ENCODE measurements around the gene AQP6. TPM values are rescaled to one million over a fixed set of nuclear protein-coding genes. Genes with fewer than 3 reads are reported as not detected.
A peak's percentile ranks its signal among the peaks of the same experiment; 100 is the strongest.

Gene AQP6
- total RNA-seq, 2 donors from 2014 or later: 0.40 TPM; not detected in 1

DNA sequence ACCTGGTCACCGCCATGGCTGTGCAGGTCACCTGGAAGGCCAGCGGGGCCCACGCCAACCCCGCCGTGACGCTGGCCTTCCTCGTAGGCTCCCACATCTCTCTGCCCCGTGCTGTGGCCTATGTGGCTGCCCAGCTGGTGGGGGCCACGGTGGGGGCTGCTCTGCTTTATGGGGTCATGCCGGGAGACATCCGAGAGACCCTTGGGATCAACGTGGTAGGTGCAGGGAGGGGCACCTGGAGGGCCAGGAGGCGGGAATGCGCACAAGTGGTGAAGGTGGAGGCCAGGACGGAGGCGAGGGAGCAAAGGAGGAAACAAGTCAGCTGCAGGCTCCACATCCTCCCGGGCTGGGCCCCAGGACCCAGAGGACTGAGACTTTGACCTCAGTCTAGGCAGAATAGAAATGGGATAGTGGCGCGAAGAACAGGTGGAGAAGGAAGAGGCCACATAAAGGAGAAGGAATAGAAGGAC is 649 bp downstream of the AQP6 start:
- TF ChIP-seq POLR2AphosphoS5 (IDR thresholded peaks at IDR 0.05) (no peak), POLR2A (IDR thresholded peaks at IDR 0.05) (no peak), CTCF (IDR thresholded peaks at IDR 0.05) (no peak)
- WGBS: 84% methylated on average over 19 of the region's 19 CpGs
- Histone ChIP-seq H3K4me3 (no peak overlapping the region), H3K27me3 (replicated peaks; ENCODE audit: insufficient read depth) (no peaks in the 10 kb centered on the region), H3K36me3 (no peaks in the 10 kb centered on the region), H3K27ac (no peak overlapping the region), H3K9me3 (no peaks in the 10 kb centered on the region), H3K4me1 (replicated peaks) (no peaks in the 10 kb centered on the region)
- intact Hi-C loops (cut with DNase I): loop anchor here (5.0 kb wide), 1 partner anchor 44 kb away; no protein-coding TSS in a partner anchor
- no peak for DNase-seq (ENCODE audit: low spot score)

DNA sequence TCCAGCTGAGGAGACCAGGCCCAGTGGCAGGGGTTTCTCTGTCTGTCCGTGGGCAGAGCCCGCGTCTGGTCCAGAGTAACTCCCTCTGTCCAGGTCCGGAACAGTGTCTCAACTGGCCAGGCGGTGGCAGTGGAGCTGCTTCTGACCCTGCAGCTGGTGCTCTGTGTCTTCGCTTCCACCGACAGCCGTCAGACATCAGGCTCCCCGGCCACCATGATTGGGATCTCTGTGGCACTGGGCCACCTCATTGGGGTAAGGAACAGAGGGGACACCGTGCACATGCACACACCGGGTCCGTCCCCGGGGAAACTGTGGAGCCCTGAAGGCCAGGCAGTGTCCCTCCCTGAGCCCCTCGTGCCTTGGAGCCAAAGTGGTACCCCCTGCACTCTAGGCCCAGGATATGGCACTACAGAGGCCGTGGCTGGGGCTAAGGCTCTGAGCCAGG is 1.5 kb downstream of the AQP6 start:
- 57% methylated on average over 14 of the region's 15 CpGs for WGBS
- no peak for TF ChIP-seq POLR2AphosphoS5 (IDR thresholded peaks at IDR 0.05)
- TF ChIP-seq POLR2A (IDR thresholded peaks at IDR 0.05): no peak
- TF ChIP-seq CTCF (IDR thresholded peaks at IDR 0.05): peak in 2 of 4 experiments; percentile 35 to 51
- DNase-seq (ENCODE audit: low spot score): no peak
- Histone ChIP-seq H3K4me1 (replicated peaks) (no peaks in the 10 kb centered on the region), H3K4me3 (no peak overlapping the region), H3K36me3 (no peaks in the 10 kb centered on the region), H3K9me3 (no peaks in the 10 kb centered on the region), H3K27me3 (replicated peaks; ENCODE audit: insufficient read depth) (no peaks in the 10 kb centered on the region), H3K27ac (no peak overlapping the region)
- intact Hi-C loops (cut with DNase I): loop anchor here (5.0 kb wide), 1 partner anchor 43 kb away; no protein-coding TSS in a partner anchor

DNA sequence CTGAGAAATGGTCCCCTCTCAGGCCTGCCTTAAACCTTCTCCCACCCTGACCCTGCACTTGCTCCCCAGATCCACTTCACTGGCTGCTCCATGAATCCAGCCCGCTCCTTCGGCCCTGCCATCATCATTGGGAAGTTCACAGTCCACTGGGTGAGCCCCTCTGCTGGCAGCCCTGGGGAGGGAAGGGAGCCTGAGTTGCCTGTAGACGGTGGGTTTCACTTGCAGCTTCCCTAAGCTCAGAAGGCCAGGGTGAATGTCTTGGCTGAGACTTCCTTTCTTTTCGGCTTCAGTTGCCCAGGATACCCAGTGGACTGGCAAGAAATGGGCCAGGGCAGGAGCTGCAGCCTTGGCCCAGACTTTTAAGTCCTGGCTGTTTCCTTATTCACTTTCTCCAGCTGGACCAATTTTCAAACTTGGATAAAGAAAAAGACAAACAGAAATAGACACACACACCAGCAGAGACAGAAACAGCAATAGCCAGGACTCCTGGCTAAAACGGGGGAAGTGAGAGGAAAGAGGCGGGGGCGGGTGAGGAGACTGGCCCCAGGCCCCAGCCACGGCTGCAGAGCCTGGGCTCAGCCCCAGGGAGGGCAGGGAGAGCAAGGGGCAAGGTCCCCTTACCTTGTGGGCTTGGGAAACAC is 2.0 kb downstream of the AQP6 start:
- intact Hi-C loops (cut with DNase I): loop anchor here (5.0 kb wide), 1 partner anchor 43 kb away; no protein-coding TSS in a partner anchor
- Histone ChIP-seq H3K9me3 (no peaks in the 10 kb centered on the region), H3K27ac (peak overlapping the region in 1 of 2 donors; percentile 36), H3K4me1 (replicated peaks) (no peaks in the 10 kb centered on the region), H3K27me3 (replicated peaks; ENCODE audit: insufficient read depth) (no peaks in the 10 kb centered on the region), H3K4me3 (no peak overlapping the region), H3K36me3 (no peaks in the 10 kb centered on the region)
- WGBS: 37% methylated on average over 8 of the region's 8 CpGs
- TF ChIP-seq POLR2A (IDR thresholded peaks at IDR 0.05) (no peak), POLR2AphosphoS5 (IDR thresholded peaks at IDR 0.05) (no peak), CTCF (IDR thresholded peaks at IDR 0.05) (no peak)
- no peak for DNase-seq (ENCODE audit: low spot score)

- Histone ChIP-seq H3K36me3 (no peaks in the 10 kb centered on the region), H3K4me1 (replicated peaks) (no peaks in the 10 kb centered on the region), H3K4me3 (no peak overlapping the region), H3K27ac (peak overlapping the region in 1 of 2 donors; percentile 36), H3K9me3 (no peaks in the 10 kb centered on the region), H3K27me3 (replicated peaks; ENCODE audit: insufficient read depth) (no peaks in the 10 kb centered on the region)
- TF ChIP-seq POLR2AphosphoS5 (IDR thresholded peaks at IDR 0.05): no peak
- no peak for DNase-seq (ENCODE audit: low spot score)
- intact Hi-C loops (cut with DNase I): no loop called here
- 52% methylated on average over 17 of the region's 17 CpGs for WGBS
Observed at GRCh38 chr12:49975318-49975761, 2.6 kb downstream of the AQP6 start.

DNA sequence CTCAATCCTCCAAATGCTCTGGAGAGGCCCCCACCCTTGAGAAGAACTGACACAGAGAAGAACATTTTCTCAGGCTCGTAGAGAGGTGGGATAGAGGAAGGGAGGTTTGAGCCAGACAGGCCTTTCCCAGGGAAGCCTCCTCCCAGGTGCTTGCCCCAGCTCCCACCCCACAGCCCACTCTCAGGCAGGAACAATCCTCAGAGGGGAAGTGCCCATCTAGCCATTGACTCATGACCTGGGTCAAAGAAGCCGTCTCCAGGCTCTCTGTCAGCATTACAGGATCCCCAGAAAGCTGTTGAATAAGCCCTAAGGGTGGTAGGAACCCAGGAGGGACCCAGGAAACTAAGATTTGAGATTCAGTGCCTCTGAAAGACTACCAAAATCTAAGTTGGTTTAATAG is 3.8 kb downstream of the AQP6 start:
- DNase-seq (ENCODE audit: low spot score): no peak
- intact Hi-C loops (cut with DNase I): no loop called here
- Histone ChIP-seq H3K36me3 (no peaks in the 10 kb centered on the region), H3K4me1 (replicated peaks) (no peaks in the 10 kb centered on the region), H3K27me3 (replicated peaks; ENCODE audit: insufficient read depth) (no peaks in the 10 kb centered on the region), H3K4me3 (no peak overlapping the region), H3K27ac (no peak overlapping the region), H3K9me3 (no peaks in the 10 kb centered on the region)
- no peak for TF ChIP-seq CTCF (IDR thresholded peaks at IDR 0.05)
- WGBS: 86% methylated on average over 2 of the region's 2 CpGs
